ENCODE data around the gene MCF2L2. TPM values are rescaled to one million over a fixed set of nuclear protein-coding genes. Genes with fewer than 3 reads are reported as not detected.

Gene MCF2L2
- total RNA-seq, 4 donors from 2014 or later: 0.13 to 0.49 (median 0.22) TPM; not detected in 1

GRCh38 chr3:183160616-183161015 lies 267.8 kb downstream of the MCF2L2 start:
- no peaks in the 10 kb centered on the region for H3K27me3 ChIP-seq
- no peak for DNase-seq
- no peaks in the 10 kb centered on the region for H3K9me3 ChIP-seq
- no peaks in the 10 kb centered on the region for H3K36me3 ChIP-seq
- no peak overlapping the region for H3K4me3 ChIP-seq (replicated peaks in 1 of 3)
- WGBS, 2 donors: 81 to 90% methylated on average over 5 of the region's 5 CpGs
- H3K27ac ChIP-seq: no peak overlapping the region
- intact Hi-C loops (cut with DNase I): no loop called here
- H3K4me1 ChIP-seq: peaks cover 4 to 11% of the 10 kb centered on the region in 2 donors
- no peak for TF ChIP-seq POLR2A (IDR thresholded peaks at IDR 0.05)
- no peak for TF ChIP-seq CTCF (IDR thresholded peaks at IDR 0.05)

GRCh38 chr3:183159333-183159732 lies 269.1 kb downstream of the MCF2L2 start:
- intact Hi-C loops (cut with DNase I): no loop called here
- TF ChIP-seq CTCF (IDR thresholded peaks at IDR 0.05) (no peak), POLR2A (IDR thresholded peaks at IDR 0.05) (no peak)

GRCh38 chr3:183158551-183159006 lies 269.8 kb downstream of the MCF2L2 start:
- Histone ChIP-seq H3K4me3 (replicated peaks in 1 of 3) (no peak overlapping the region), H3K9me3 (no peaks in the 10 kb centered on the region)

More at GRCh38 chr3:183159333-183159732, 269.1 kb downstream of the MCF2L2 start:
- H3K36me3 ChIP-seq: no peaks in the 10 kb centered on the region
- 73 to 76% methylated on average over 3 of the region's 3 CpGs for WGBS, 2 donors
- DNase-seq: no peak
- no peak overlapping the region for H3K27ac ChIP-seq
- H3K27me3 ChIP-seq: no peaks in the 10 kb centered on the region
- peaks cover 4 to 11% of the 10 kb centered on the region in 2 donors for H3K4me1 ChIP-seq
- H3K9me3 ChIP-seq: no peaks in the 10 kb centered on the region
- H3K4me3 ChIP-seq (replicated peaks in 1 of 3): no peak overlapping the region

GRCh38 chr3:183158113-183158512 lies 270.3 kb downstream of the MCF2L2 start:
- Histone ChIP-seq H3K4me3 (replicated peaks in 1 of 3) (no peak overlapping the region), H3K27ac (no peak overlapping the region), H3K9me3 (no peaks in the 10 kb centered on the region), H3K27me3 (no peaks in the 10 kb centered on the region), H3K36me3 (no peaks in the 10 kb centered on the region), H3K4me1 (peaks cover 4 to 11% of the 10 kb centered on the region in 2 donors)
- intact Hi-C loops (cut with DNase I): no loop called here
- TF ChIP-seq CTCF (IDR thresholded peaks at IDR 0.05) (no peak), POLR2A (IDR thresholded peaks at IDR 0.05) (no peak)
- no peak for DNase-seq
- 90 to 96% methylated on average over 2 of the region's 2 CpGs for WGBS, 2 donors

More at GRCh38 chr3:183158551-183159006, 269.8 kb downstream of the MCF2L2 start:
- Histone ChIP-seq H3K36me3 (no peaks in the 10 kb centered on the region), H3K27ac (no peak overlapping the region), H3K4me1 (peaks cover 4 to 11% of the 10 kb centered on the region in 2 donors), H3K27me3 (no peaks in the 10 kb centered on the region)
- intact Hi-C loops (cut with DNase I): no loop called here
- 79 to 82% methylated on average over 3 of the region's 3 CpGs for WGBS, 2 donors
- no peak for DNase-seq
- TF ChIP-seq POLR2A (IDR thresholded peaks at IDR 0.05) (no peak), CTCF (IDR thresholded peaks at IDR 0.05) (no peak)

GRCh38 chr3:183156266-183156665 lies 272.2 kb downstream of the MCF2L2 start:
- H3K27ac ChIP-seq: no peak overlapping the region

More at GRCh38 chr3:183156266-183156665, 272.2 kb downstream of the MCF2L2 start:
- TF ChIP-seq POLR2A (IDR thresholded peaks at IDR 0.05) (no peak), CTCF (IDR thresholded peaks at IDR 0.05) (no peak)
- Histone ChIP-seq H3K9me3 (no peaks in the 10 kb centered on the region), H3K4me1 (no peaks in the 10 kb centered on the region), H3K27me3 (no peaks in the 10 kb centered on the region), H3K36me3 (no peaks in the 10 kb centered on the region), H3K4me3 (replicated peaks in 1 of 3) (no peak overlapping the region)
- no peak for DNase-seq
- intact Hi-C loops (cut with DNase I): no loop called here
- 80 to 92% methylated on average over 5 of the region's 5 CpGs for WGBS, 2 donors

Data from thyroid gland (tissue), 4 donors.